ENCODE results near the gene TMEM234.

Gene TMEM234

DNA sequence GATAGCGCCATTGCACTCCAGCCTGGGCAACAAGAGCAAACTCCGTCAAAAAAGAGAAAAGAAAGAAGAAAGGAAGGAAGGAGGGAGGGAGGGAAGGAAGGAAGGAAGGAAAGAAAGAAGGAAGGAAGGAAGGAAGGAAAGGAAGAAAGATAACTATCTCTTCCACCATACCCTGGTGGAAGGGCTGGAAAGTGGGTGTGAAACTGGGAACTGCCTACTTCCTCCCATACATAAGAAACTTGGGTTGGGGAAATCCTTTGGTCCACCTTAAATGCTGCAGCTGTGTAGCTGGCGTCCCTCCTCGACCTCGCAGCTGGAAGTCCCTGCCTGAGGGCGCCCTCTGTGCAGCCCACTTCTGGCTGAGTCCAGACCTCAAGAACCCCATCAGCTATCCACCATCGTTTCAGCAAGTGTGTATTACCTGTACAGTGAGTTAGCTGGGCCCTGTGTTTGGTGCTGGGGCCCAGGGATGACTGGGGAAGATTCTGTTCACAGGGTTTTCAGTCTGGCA, 20.2 kb upstream of the TMEM234 start:
- ATAC-seq = no peak
- TF ChIP-seq GLIS3 (CRISPR knock-in tag; IDR thresholded peaks at IDR 0.05) (no peak), ZFP30 (CRISPR knock-in tag; IDR thresholded peaks at IDR 0.05) (no peak), ARNTL (CRISPR knock-in tag; IDR thresholded peaks at IDR 0.05; ENCODE audit: borderline replicate concordance, low read depth) (no peak), ZNF565 (CRISPR knock-in tag; conservative IDR thresholded peaks at IDR 0.05; ENCODE audit: low read depth) (no peak), PPARA (CRISPR knock-in tag; IDR thresholded peaks at IDR 0.05; ENCODE audit: borderline replicate concordance) (no peak), ISL1 (CRISPR knock-in tag; IDR thresholded peaks at IDR 0.05) (no peak), SNAI2 (CRISPR knock-in tag; IDR thresholded peaks at IDR 0.05) (no peak), ZC3H10 (CRISPR knock-in tag; IDR thresholded peaks at IDR 0.05) (no peak), BACH2 (CRISPR knock-in tag; IDR thresholded peaks at IDR 0.05; ENCODE audit: borderline replicate concordance) (no peak), ZNF8 (CRISPR knock-in tag; IDR thresholded peaks at IDR 0.05) (no peak), CSDC2 (CRISPR knock-in tag; IDR thresholded peaks at IDR 0.05) (no peak), RARB (CRISPR knock-in tag; IDR thresholded peaks at IDR 0.05) (no peak)
- TF ChIP-seq, protein P1, sequence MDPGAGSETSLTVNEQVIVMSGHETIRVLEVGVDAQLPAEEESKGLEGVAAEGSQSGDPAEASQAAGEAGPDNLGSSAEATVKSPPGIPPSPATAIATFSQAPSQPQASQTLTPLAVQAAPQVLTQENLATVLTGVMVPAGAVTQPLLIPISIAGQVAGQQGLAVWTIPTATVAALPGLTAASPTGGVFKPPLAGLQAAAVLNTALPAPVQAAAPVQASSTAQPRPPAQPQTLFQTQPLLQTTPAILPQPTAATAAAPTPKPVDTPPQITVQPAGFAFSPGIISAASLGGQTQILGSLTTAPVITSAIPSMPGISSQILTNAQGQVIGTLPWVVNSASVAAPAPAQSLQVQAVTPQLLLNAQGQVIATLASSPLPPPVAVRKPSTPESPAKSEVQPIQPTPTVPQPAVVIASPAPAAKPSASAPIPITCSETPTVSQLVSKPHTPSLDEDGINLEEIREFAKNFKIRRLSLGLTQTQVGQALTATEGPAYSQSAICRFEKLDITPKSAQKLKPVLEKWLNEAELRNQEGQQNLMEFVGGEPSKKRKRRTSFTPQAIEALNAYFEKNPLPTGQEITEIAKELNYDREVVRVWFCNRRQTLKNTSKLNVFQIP (CRISPR knock-in tag; IDR thresholded peaks at IDR 0.05; ENCODE audit: borderline replicate concordance, low read depth) = no peak
- TF ChIP-seq, protein P2, sequence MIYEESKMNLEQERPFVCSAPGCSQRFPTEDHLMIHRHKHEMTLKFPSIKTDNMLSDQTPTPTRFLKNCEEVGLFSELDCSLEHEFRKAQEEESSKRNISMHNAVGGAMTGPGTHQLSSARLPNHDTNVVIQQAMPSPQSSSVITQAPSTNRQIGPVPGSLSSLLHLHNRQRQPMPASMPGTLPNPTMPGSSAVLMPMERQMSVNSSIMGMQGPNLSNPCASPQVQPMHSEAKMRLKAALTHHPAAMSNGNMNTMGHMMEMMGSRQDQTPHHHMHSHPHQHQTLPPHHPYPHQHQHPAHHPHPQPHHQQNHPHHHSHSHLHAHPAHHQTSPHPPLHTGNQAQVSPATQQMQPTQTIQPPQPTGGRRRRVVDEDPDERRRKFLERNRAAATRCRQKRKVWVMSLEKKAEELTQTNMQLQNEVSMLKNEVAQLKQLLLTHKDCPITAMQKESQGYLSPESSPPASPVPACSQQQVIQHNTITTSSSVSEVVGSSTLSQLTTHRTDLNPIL (CRISPR knock-in tag; IDR thresholded peaks at IDR 0.05; ENCODE audit: low read depth) = no peak

DNA sequence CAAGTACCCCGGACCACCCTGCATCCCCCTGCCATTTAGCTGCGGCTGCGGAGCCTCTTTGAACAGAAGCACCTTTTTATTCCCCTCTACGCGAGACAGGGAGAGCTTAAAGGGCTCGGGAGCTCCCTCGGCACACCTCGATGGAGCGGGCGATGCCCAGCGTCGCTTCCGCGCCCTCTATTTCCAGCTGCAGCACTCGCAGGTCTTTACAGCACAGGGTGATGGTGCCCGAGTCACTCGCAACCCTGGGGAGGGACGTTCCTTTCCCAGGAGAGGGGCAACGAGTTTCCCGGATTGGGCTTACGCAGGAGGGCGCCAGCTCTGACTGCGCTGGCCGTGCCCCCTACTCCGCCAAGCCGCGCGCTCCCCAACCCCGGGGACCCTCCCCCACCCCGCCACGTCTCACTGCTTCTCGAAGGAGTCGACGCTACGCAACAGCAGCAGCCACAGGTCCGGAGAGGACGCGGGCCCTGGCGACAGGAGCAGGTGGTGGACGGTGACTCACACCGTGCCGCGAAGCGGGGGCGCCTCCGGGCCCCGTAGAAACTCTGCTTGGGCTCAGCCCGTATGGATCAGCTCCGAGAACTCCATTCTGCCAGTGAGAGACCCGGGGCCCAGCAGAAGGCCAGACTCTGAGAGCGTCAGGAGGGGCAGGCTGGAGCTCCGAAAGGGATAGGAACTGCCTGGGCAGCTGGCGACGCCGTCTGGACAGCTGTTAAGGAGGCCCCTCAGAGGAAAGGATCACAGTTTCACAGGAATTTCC, 19.0 kb upstream of the TMEM234 start:
- ATAC-seq = peak; percentile 67
- no peak for TF ChIP-seq TCF4 (CRISPR knock-in tag; IDR thresholded peaks at IDR 0.05; ENCODE audit: borderline replicate concordance)

DNA sequence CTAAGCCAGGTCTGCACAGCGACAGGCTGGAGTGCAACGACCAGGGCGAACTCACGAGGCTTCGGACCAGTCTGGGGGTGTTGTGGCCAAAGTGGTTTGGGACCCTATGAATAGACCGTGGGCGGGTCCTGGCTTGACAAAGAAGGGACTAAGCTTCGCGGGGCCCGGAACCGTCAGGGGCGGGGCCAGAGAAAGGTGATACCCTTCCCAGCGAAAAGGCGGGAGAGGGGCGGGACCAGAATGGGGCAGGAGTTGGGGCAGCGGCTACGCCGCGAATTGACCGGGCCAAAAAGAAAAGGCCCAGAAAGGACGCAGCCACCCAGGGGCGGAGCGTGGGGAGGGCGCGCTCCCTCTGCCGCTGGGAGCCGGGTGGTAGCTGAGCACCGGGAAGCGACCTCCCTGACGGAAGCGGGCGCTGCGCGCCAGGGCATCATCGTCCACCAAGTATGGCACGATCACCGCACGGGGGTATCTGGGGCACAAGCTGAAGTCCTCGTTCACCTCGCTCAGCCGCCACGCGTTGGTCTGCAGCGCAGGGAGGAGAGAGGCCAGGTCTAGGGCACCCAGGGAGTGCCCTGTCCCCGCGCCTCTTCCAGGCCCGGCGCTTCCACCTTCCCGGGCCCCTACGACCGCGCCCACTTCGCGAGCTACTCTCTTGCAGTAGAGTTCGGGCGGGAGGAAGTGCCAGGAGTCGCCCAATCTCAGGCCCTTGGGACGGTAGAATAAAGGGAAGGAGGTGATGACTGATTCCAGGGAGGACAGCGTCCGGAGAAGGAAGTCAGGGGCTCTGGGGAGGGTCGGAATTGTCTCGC, 18.2 kb upstream of the TMEM234 start:
- ATAC-seq = peak; percentile 80
- TF ChIP-seq ZNF8 (CRISPR knock-in tag; IDR thresholded peaks at IDR 0.05) (no peak), ARNTL (CRISPR knock-in tag; IDR thresholded peaks at IDR 0.05; ENCODE audit: borderline replicate concordance, low read depth) (no peak), BACH2 (CRISPR knock-in tag; IDR thresholded peaks at IDR 0.05; ENCODE audit: borderline replicate concordance) (no peak), ESRRG (CRISPR knock-in tag; IDR thresholded peaks at IDR 0.05) (no peak), GLIS3 (CRISPR knock-in tag; IDR thresholded peaks at IDR 0.05) (no peak), TOX (CRISPR knock-in tag; IDR thresholded peaks at IDR 0.05; ENCODE audit: borderline replicate concordance) (no peak), PPARA (CRISPR knock-in tag; IDR thresholded peaks at IDR 0.05; ENCODE audit: borderline replicate concordance) (no peak), ZFP30 (CRISPR knock-in tag; IDR thresholded peaks at IDR 0.05) (no peak), RARB (CRISPR knock-in tag; IDR thresholded peaks at IDR 0.05) (no peak), SNAI2 (CRISPR knock-in tag; IDR thresholded peaks at IDR 0.05) (no peak), ZC3H10 (CRISPR knock-in tag; IDR thresholded peaks at IDR 0.05) (no peak), CSDC2 (CRISPR knock-in tag; IDR thresholded peaks at IDR 0.05) (no peak), ZNF70 (CRISPR knock-in tag; IDR thresholded peaks at IDR 0.05) (no peak), TCF4 (CRISPR knock-in tag; IDR thresholded peaks at IDR 0.05; ENCODE audit: borderline replicate concordance) (no peak), ZFP3 (CRISPR knock-in tag; IDR thresholded peaks at IDR 0.05) (no peak)
- TF ChIP-seq, protein P3, sequence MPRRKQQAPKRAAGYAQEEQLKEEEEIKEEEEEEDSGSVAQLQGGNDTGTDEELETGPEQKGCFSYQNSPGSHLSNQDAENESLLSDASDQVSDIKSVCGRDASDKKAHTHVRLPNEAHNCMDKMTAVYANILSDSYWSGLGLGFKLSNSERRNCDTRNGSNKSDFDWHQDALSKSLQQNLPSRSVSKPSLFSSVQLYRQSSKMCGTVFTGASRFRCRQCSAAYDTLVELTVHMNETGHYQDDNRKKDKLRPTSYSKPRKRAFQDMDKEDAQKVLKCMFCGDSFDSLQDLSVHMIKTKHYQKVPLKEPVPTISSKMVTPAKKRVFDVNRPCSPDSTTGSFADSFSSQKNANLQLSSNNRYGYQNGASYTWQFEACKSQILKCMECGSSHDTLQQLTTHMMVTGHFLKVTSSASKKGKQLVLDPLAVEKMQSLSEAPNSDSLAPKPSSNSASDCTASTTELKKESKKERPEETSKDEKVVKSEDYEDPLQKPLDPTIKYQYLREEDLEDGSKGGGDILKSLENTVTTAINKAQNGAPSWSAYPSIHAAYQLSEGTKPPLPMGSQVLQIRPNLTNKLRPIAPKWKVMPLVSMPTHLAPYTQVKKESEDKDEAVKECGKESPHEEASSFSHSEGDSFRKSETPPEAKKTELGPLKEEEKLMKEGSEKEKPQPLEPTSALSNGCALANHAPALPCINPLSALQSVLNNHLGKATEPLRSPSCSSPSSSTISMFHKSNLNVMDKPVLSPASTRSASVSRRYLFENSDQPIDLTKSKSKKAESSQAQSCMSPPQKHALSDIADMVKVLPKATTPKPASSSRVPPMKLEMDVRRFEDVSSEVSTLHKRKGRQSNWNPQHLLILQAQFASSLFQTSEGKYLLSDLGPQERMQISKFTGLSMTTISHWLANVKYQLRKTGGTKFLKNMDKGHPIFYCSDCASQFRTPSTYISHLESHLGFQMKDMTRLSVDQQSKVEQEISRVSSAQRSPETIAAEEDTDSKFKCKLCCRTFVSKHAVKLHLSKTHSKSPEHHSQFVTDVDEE (CRISPR knock-in tag; IDR thresholded peaks at IDR 0.05) = no peak
- TF ChIP-seq, protein P4, sequence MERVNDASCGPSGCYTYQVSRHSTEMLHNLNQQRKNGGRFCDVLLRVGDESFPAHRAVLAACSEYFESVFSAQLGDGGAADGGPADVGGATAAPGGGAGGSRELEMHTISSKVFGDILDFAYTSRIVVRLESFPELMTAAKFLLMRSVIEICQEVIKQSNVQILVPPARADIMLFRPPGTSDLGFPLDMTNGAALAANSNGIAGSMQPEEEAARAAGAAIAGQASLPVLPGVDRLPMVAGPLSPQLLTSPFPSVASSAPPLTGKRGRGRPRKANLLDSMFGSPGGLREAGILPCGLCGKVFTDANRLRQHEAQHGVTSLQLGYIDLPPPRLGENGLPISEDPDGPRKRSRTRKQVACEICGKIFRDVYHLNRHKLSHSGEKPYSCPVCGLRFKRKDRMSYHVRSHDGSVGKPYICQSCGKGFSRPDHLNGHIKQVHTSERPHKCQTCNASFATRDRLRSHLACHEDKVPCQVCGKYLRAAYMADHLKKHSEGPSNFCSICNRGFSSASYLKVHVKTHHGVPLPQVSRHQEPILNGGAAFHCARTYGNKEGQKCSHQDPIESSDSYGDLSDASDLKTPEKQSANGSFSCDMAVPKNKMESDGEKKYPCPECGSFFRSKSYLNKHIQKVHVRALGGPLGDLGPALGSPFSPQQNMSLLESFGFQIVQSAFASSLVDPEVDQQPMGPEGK (CRISPR knock-in tag; IDR thresholded peaks at IDR 0.05; ENCODE audit: borderline replicate concordance) = no peak
- TF ChIP-seq, protein P1 (CRISPR knock-in tag; IDR thresholded peaks at IDR 0.05; ENCODE audit: borderline replicate concordance, low read depth) = no peak
- TF ChIP-seq, protein P5, sequence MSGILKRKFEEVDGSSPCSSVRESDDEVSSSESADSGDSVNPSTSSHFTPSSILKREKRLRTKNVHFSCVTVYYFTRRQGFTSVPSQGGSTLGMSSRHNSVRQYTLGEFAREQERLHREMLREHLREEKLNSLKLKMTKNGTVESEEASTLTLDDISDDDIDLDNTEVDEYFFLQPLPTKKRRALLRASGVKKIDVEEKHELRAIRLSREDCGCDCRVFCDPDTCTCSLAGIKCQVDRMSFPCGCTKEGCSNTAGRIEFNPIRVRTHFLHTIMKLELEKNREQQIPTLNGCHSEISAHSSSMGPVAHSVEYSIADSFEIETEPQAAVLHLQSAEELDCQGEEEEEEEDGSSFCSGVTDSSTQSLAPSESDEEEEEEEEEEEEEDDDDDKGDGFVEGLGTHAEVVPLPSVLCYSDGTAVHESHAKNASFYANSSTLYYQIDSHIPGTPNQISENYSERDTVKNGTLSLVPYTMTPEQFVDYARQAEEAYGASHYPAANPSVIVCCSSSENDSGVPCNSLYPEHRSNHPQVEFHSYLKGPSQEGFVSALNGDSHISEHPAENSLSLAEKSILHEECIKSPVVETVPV (CRISPR knock-in tag; IDR thresholded peaks at IDR 0.05) = no peak
- TF ChIP-seq, protein P2 (CRISPR knock-in tag; IDR thresholded peaks at IDR 0.05; ENCODE audit: low read depth) = no peak

Data from SK-N-SH treated with all-trans-retinoic acid at 6 μM for 48 hours (cell line).